IPS DF 6.9 (cell line): ENCODE results near the gene MUC4.
"Not testable (repeated sequence)": the region's sequence is repeated elsewhere in the genome, so short reads cannot be mapped to it uniquely, and the experiment has no call there.

ENCODE experiments used
- DNase-seq: peaks from one replicate; pipeline ENCODE4 v3.0.0-alpha.2; 2013; ENCODE audit warnings: low read depth, low spot score
- H3K27ac ChIP-seq: one replicate; pipeline ENCODE4 v1.5.1; 2013; ENCODE audit warnings: low read length, control low read depth
- H3K27me3 ChIP-seq: 2 replicates; pipeline ENCODE4 v1.6.1; 2013; ENCODE audit warnings: mild to moderate bottlenecking, low read length; ENCODE audit not compliant: control insufficient read depth, insufficient read depth
- H3K36me3 ChIP-seq: 2 replicates; pipeline ENCODE4 v1.6.1; 2013; ENCODE audit warnings: low read length; ENCODE audit not compliant: control insufficient read depth, insufficient read depth
- H3K4me1 ChIP-seq: 2 replicates; pipeline ENCODE4 v1.6.1; 2013; ENCODE audit warnings: low read length; ENCODE audit not compliant: control insufficient read depth, insufficient read depth
- H3K4me3 ChIP-seq: 2 replicates; pipeline ENCODE4 v1.5.1; 2013; ENCODE audit warnings: mild to moderate bottlenecking, low read length
- H3K9me3 ChIP-seq: 2 replicates; pipeline ENCODE4 v1.6.1; 2013; ENCODE audit warnings: low read length, inconsistent platforms; ENCODE audit not compliant: control insufficient read depth, insufficient read depth
- WGBS: extraction: QIAGEN DNeasy Blood & Tissue Kit; methylation state at CpG from one replicate; pipeline ENCODE4 v1.1.7; 2013; ENCODE audit warnings: mixed read lengths, missing lambda C conversion rate; ENCODE audit not compliant: insufficient read length, insufficient coverage; 5-methylcytosine and 5-hydroxymethylcytosine counted together

MUC4 gene

DNA sequence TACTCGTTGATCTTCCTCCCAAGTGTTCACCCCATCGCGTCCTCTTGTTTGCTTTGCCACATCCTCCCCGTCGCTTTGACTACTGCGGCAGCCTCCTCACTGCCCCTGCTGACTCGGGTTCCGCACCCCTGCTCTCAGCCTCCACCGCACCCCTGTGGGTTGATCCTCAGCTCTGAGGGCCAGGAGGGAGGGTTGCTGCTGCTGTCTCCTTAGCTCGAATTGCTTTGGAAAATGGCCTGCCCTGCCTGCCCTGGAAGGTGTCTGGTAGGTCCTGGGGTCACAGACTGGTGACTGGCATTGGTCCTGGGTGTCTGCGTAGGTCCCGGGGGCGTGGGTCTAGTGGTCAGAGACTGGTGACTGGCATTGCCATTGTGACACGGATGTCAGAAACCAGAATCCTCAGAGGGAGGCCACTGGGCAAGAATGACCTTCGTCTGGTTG is 9.4 kb downstream of the MUC4 start:
- Histone ChIP-seq H3K27me3 (no peaks in the 10 kb centered on the region), H3K36me3 (no peaks in the 10 kb centered on the region), H3K4me3 (no peak overlapping the region), H3K27ac (no peak overlapping the region), H3K4me1 (peaks cover 10% of the 10 kb centered on the region), H3K9me3 (no peaks in the 10 kb centered on the region)
- WGBS, result no CpG with 5 or more reads among the region's 15 CpGs
- DNase-seq, result no peak

GRCh38 chr3:195801251-195802183 is 10.2 kb downstream of the MUC4 start:
- Histone ChIP-seq H3K4me3 (no peak overlapping the region), H3K9me3 (no peaks in the 10 kb centered on the region), H3K27me3 (no peaks in the 10 kb centered on the region), H3K4me1 (peaks cover 10% of the 10 kb centered on the region), H3K36me3 (no peaks in the 10 kb centered on the region), H3K27ac (no peak overlapping the region)
- WGBS, result no CpG with 5 or more reads among the region's 35 CpGs
- no peak for DNase-seq

DNA sequence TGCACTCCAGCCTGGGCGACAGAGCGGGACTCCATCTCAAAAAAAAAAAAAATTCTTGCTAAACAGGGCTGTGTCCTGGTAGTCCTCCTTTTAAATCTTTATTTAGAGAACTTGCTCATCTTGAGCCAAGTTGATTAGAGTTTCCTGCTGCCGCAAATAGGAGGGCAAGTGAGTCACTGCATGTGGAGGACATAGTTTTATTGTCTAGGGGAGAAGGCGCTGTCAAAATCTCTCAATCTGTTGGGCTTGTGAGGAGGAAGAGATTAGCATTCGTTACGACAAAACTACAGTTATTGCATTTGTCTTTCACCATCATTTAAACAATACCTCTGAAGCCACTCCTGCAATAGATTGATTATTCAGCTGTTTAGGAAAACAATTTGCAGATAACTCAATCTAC is 11.5 kb downstream of the MUC4 start:
- H3K4me3 ChIP-seq, result no peak overlapping the region
- no peak for DNase-seq
- no CpG with 5 or more reads among the region's 6 CpGs for WGBS
- no peaks in the 10 kb centered on the region for H3K9me3 ChIP-seq
- no peak overlapping the region for H3K27ac ChIP-seq
- H3K27me3 ChIP-seq, result no peaks in the 10 kb centered on the region
- H3K36me3 ChIP-seq, result no peaks in the 10 kb centered on the region
- peaks cover 6% of the 10 kb centered on the region for H3K4me1 ChIP-seq

DNA sequence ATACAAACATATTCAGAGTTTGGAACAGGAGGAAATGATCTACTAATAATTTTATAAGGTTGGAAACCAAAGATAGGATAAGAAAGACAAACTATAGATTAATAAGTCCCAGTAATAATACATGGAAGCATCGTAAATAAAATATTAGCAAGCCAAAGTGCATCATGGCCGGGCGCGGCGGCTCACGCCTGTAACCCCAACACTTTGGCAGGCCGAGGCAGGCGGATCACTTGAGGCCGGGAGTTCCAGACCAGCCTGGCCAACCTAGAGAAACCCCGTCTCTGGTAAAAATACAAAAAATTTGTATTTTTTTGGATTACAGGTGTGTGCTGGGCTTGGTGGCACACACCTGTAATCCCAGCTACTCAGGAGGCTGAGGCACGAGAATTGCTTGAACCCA is 14.9 kb downstream of the MUC4 start:
- DNase-seq, result no peak
- H3K27me3 ChIP-seq, result no peaks in the 10 kb centered on the region
- H3K9me3 ChIP-seq, result no peaks in the 10 kb centered on the region
- no peak overlapping the region for H3K27ac ChIP-seq
- no CpG with 5 or more reads among the region's 11 CpGs for WGBS
- no peak overlapping the region for H3K4me3 ChIP-seq
- H3K4me1 ChIP-seq, result peaks cover under 1% of the 10 kb centered on the region; the same call in 1 of the 2 replicates
- no peaks in the 10 kb centered on the region for H3K36me3 ChIP-seq

DNA sequence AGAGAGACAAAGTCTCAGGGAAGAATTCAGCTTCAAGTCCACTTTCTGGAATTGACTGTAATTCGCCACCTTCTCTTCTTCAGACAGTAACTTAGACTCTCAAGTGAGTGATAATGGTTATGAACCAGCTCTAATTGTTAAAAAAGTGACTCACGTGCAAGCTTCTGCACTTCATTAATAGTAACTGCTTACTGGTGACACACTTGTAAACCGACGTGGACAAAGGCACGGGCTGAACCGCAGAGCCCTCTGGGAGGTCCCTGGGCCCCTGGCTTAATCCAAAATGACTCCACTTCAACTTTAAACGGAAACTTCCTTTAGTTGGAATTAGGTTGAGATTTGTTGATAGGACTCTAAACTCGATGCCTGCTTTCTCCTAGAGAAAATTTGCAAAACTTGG is 17.0 kb downstream of the MUC4 start:
- no peaks in the 10 kb centered on the region for H3K4me1 ChIP-seq
- no CpG with 5 or more reads among the region's 8 CpGs for WGBS
- no peaks in the 10 kb centered on the region for H3K27me3 ChIP-seq
- no peaks in the 10 kb centered on the region for H3K9me3 ChIP-seq
- H3K36me3 ChIP-seq, result no peaks in the 10 kb centered on the region
- no peak overlapping the region for H3K27ac ChIP-seq
- no peak overlapping the region for H3K4me3 ChIP-seq
- DNase-seq, result no peak

GRCh38 chr3:195792621-195793020 is 19.1 kb downstream of the MUC4 start:
- H3K4me1 ChIP-seq, H3K36me3 ChIP-seq, H3K9me3 ChIP-seq, H3K4me3 ChIP-seq, DNase-seq, H3K27ac ChIP-seq, H3K27me3 ChIP-seq: not testable (repeated sequence)
- no CpG with 5 or more reads among the region's 6 CpGs for WGBS

DNA sequence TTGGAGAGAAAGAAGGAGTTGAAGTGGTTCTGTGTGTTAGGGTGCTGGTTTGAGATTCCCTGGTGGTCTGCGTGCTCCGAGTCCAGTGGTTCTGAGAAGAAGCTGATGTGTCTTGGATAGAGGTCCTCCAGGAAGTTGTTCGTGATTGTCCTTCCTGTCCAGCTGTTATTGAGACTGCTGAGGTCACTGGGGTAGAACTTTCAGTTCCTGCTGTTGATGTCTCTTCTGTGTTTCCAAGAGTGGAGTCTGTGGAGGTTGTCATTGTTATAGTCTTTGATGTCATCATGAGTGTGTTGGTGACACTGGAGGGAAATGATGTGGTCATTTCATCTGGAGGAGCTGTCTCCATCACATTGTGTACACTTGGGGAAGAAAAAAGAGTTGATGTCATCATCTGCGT is 20.8 kb downstream of the MUC4 start:
- Histone ChIP-seq H3K9me3 (no peaks in the 10 kb centered on the region), H3K4me3 (no peak overlapping the region), H3K36me3 (no peaks in the 10 kb centered on the region), H3K4me1 (no peaks in the 10 kb centered on the region), H3K27ac (no peak overlapping the region), H3K27me3 (no peaks in the 10 kb centered on the region)
- DNase-seq, result no peak
- WGBS, result no CpG with 5 or more reads among the region's 4 CpGs

DNA sequence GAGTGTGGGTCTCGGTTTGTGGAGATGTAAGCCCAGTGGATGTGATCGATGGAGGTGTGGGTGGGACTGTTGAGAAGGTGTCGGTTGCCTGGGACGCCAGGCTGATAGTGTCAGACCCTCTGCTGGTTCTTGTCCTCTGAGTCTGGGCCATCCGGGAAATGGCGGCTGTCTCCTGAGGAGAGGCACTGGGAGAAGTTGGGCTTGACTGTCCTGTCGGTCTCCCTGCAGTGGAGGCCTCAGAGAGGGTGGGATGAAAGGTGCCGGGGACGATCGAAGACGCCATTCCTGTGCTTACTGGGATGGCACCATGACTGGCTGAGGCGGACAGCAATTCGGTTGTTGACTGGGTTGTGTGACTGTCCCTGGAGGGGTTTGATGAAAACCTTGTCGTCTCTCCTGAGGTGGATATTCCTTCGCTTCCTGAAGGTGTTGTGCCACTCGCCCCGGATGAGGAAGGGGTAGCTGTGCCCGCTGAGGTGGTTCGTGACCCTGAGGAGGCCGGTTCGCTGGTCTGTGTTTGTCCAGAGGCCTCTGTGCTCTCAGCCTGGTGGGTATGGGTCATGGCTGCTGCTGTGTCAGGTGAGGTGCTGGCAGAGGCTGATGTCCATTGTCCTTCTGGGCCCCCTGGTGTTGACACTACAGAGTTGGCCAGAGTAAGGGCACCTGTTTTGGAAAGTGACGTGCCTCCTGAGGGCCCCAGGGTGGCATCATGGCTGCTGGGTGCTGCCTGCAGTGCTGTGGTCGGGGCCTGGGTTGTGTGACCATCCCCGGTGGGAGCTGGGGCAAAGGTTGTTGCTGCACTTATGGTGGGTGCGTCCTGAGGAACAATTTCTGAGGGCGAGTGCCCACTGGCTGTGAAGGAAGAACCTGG is 22.8 kb downstream of the MUC4 start:
- no peaks in the 10 kb centered on the region for H3K36me3 ChIP-seq
- DNase-seq, result no peak
- WGBS, result no CpG with 5 or more reads among the region's 26 CpGs
- H3K4me3 ChIP-seq, result no peak overlapping the region
- H3K9me3 ChIP-seq, result no peaks in the 10 kb centered on the region
- no peaks in the 10 kb centered on the region for H3K27me3 ChIP-seq
- no peaks in the 10 kb centered on the region for H3K4me1 ChIP-seq
- no peak overlapping the region for H3K27ac ChIP-seq

DNA sequence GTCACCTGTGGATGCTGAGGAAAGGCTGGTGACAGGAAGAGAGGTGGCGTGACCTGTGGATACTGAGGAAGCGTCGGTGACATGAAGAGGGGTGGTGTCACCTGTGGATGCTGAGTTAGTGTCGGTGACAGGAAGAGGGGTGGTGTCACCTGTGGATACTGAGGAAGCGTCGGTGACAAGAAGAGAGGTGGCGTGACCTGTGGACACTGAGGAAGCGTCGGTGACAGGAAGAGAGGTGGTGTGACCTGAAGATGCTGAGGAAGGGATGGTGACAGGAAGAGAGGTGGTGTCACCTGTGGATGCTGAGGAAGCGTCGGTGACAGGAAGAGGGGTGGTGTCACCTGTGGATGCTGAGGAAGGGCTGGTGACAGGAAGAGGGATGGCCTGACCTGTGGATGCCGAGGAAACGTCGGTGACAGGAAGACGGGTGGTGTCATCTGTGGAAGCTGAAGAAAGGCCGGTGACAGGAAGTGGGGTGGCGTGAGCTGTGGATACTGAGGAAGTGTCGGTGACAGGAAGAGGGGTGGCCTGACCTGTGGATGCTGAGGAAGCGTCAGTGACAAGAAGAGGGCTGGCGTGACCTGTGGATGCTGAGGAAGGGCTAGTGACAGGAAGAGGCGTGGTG is 25.8 kb downstream of the MUC4 start:
- H3K27me3 ChIP-seq, DNase-seq, H3K4me3 ChIP-seq, H3K27ac ChIP-seq, H3K4me1 ChIP-seq, H3K9me3 ChIP-seq, H3K36me3 ChIP-seq: not testable (repeated sequence)
- WGBS, result no CpG with 5 or more reads among the region's 21 CpGs

GRCh38 chr3:195784031-195784430 is 27.7 kb downstream of the MUC4 start:
- H3K4me3 ChIP-seq, DNase-seq, H3K4me1 ChIP-seq, H3K27me3 ChIP-seq, H3K9me3 ChIP-seq, H3K36me3 ChIP-seq, H3K27ac ChIP-seq: not testable (repeated sequence)
- whole genome bisulfite sequencing, result no CpG with 5 or more reads among the region's 14 CpGs
